GM19193 (cell line): ENCODE measurements around the gene PGAP2.

Experiments
- POLR2A ChIP-seq: IDR thresholded peaks from 4 replicates; pipeline ENCODE4 v1.6.1; 2011; ENCODE audit not compliant: insufficient read depth, insufficient read length; ENCODE audit errors: extremely low read depth

Gene PGAP2

DNA sequence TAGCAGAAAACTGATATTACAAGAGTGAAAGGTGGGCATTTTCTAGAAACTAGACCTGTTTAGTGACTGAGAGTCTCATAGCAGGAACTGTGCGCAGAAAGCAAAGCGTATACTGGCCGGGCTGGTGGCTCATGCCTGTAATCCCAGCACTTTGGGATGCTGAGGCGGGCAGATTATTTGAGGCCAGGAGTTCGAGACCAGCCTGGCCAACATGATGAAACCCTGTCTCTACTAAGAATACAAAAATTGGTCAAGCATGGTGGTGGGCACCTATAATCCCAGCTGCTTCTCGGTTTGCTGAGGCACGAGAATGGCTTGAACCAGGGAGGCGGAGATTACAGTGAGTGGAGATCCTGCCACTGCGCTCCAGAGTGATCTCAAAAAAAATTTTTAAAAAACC lies 9.2 kb upstream of the PGAP2 start:
- no peak for TF ChIP-seq POLR2A

DNA sequence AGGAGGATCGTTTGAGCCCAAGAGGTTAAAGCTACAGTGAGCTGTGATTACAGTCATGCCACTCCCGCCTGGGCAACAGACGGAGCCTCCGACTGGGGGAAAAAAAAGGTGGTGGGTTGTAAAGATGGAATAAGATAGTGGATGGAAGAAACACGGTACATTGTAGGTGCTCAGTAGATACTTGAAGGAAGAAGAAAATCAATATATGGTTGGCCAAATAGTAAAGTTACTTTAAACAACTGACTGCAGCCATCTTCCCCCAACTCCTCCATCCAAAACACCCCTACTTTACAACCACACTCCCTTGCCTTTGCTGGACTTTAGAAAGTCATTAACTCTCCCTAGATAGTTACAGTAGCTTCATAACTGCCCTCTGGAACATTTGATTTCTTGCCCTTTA lies 8.5 kb upstream of the PGAP2 start:
- no peak for TF ChIP-seq POLR2A

DNA sequence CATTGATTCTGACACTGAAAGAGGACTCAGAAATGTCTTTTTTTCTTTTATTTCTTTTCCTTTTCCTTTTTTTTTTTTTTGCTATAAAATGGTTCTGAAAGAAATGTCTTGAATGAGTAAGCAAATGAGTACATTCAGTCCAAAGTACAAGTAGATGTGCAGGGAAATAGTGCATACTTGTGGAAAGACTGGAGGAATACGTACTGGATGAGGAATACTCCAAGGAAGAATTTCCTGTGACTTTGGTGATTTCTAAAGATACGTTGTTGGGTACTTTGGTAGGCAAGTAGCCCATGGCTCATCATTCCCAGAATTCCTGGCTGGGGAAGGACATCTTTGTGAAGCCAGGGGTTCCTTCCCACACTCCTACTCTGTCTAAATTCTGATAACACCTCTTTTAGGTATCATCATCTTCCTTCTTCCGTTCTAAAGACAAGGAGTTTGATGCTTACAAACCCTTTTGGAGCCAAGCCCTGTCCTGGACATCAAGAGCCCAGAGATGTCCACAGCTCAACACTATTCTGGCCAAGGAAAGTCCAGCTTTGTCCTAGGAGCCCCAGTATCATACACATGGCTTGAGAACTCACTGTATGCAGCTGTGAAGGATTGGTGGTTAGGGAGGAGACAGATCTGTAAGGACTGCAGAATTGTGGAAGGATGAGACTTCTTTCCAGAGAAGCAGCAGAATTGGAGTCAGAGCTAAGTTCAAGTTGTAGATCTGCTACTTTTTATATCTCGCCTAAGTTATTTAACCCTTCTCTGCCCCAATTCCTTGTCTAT lies 6.2 kb upstream of the PGAP2 start:
- TF ChIP-seq POLR2A: no peak

DNA sequence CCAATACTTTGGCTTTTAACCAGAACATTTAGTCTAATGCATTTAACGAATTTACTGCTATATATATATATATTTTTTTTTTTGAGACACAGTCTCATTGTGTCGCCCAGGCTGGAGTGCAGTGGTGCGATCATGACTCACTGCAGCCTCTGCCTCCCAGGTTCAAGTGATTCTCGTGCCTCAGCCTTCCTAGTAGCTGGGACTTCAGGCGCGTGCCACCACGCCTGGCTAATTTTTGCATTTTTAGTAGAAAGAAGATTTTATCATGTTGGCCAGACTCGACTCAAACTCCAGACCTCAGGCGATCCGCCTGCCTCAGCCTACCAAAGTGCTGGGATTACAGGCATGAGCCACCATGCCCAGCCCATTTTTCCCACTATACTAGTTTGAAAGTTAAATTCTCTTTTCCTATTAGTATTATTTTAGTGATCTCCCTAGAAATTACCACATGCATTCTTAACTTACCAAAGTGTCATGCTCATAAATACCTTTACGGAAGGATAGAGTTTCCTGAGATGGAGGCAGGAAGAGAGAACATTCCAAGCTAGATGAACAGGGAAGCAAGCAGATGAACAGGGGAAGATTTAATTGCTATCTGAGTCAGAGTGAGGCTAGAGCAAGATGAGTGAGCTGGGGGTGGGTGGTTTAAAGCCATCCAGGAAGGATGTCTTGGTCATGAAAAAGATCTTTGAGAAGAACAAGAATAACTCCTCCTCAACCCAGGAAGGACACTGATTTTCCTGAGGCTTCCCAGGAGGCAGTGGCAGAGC lies 4.4 kb upstream of the PGAP2 start:
- no peak for TF ChIP-seq POLR2A

DNA sequence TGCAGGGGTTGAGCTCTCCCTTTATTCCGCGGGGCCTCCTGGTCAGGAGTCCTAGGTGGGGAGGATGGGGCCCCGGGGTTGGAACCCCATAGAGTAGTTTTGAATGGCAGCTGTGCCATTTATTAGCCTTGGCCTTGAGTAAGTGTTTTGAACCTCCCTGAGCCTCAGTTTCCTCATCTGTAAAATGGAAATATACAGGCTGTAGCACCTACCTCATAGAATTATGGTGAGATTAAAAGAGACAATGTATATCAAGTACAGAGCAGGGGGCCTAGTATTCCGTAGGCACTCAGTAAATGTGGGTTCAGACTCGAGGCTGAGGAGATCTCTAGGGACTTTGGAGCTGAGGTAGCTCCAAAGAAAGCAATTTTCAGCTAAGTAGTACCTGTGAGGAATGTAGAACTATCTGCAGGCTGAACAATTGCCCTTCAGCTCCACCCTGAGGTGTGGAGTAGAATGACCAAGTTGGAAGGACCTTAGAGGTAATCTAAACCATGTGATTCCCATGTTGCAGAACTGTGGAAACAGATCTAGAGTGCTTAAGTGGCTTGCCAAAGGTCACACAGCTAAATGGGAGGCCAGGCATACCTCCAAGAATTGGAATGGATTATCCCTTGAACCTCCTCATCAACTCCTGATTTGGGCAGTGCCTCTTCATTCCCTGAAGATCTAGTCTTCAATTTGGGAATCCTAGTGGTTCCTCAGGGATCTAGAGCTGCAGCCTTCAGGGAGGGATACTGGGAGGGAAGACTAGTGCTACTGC lies 682 bp downstream of the PGAP2 start:
- no peak for TF ChIP-seq POLR2A

DNA sequence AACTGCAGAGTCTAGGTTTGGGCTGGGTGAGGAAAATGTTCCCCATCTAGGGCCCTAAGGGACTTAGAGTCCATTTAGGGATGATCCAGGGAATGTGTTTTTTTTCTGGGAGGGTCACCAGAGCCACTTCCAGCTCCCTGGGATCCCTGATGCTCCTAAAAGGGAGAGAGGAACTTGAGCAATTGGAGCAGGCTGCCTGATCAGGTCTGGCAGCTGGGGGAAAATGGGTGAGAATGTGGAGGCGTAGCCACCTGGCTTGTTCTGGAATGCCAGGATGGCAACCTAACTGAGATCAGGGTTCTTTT lies 1.2 kb downstream of the PGAP2 start:
- no peak for TF ChIP-seq POLR2A

DNA sequence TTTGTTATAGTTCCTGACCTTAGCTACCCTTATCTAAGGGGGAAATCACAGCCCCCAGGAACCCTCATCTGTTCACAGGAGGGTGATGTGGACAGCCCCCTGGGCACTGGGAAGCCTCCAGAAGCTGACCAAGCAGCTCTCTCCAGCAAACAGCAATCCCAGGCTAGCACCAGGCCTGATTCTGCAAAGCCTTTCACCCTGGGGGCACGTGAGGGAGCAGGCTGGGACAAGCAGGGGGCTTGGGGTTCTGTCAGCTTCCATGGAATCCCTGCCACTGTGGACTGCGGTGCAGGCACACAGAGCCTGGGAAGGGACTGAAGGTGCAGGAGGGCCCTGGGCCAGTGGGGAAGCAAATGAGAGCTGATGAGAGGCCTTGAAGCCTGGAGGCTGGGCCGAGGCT lies 2.1 kb downstream of the PGAP2 start:
- no peak for TF ChIP-seq POLR2A

DNA sequence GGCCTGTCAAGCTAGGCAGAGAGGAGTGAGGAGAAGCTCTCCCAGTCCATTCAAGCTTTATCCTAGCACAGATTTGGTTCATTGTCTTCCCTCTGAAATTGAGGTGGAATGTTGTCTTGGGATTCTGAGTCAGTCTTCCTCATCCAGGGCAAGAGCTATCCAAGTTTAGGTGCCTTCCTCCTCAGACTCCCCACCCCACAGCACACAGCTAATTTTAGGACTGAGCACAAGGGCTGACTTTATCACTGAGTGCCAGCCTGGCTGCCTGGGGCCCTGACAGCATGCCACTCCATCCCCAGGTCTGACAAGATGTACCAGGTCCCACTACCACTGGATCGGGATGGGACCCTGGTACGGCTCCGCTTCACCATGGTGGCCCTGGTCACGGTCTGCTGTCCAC lies 2.6 kb downstream of the PGAP2 start:
- no peak for TF ChIP-seq POLR2A

DNA sequence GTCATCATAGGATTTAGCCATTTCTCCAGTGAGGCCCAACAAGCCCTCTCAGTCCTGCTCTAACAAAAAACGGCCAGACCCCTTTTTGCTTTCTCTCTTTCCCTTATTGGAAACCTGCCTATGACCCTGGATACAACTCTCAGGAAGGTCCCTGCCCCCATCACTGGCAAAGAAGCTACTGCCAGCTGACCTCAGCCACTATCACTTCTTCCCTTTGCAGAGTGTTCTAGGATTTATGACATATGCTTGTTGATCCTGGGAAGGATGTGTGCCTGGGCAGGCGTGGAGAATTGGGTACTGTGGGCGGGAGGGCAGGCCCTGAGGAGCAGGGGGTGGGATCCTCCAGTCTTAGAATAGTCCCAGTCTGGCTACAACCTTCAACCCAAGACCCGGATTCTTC lies 7.5 kb downstream of the PGAP2 start:
- no peak for TF ChIP-seq POLR2A

DNA sequence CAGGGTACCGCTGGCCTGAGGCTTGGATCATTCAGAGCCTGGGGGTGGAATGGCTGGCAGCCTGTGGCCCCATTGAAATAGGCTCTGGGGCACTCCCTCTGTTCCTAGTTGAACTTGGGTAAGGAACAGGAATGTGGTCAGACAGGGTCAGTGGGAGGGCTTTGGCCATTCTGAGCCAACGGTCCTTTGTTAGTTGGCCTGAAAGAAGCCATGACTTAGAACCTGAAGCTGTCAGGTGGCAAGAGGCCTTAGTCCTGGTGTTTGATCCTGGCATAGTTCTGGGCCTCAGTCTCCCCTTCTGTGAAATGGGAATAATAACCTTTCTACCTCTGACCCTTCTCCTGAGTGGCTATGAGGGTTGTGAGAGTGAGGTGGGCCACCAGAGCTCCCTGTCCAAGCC lies 8.3 kb downstream of the PGAP2 start:
- no peak for TF ChIP-seq POLR2A

DNA sequence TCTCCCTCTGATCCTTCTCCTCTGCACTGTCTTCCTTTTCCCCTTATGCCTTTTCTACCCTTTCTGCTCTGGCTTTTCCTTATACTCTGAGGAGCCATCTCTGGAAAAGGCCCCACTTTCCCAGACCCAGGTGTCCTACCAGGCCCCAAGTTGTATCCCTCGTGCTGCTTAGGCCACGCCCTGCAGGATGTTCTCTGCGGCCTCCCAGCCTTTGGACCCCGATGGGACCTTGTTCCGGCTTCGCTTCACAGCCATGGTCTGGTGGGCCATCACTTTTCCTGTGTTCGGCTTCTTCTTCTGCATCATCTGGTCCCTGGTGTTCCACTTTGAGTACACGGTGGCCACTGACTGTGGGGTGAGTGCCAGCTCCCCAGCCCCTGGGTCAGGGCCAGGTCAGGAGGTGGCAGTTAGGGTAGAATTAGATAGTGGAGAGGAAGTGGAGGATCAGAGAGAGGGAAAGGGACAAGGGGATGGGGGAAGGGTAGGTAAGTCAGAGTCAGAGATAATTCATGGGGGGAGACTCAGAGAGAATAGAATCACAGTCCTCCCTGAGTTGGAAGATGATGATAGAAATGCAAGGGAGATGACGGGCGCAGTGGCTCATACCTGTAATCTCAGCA lies 8.9 kb downstream of the PGAP2 start:
- TF ChIP-seq POLR2A: no peak

DNA sequence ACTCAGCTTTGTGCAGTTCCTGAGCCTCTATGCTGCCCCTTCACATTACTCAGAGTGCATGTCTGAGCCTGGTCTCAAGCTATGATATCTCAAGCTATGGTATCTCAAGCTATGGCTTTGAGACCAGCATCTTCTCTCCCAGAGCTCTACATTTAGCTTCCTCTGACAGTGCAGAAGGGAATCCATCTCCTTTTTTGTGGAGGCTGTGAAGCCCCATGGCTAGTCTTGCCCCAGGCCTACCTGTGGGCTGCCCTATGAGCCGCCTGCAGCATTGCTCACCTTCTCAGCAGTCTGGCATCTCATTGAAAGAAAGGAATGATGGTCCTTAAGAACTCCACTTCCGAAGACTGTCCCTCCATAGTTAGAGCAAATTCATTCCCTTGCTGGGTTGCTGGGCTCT lies 12.6 kb downstream of the PGAP2 start:
- no peak for TF ChIP-seq POLR2A

DNA sequence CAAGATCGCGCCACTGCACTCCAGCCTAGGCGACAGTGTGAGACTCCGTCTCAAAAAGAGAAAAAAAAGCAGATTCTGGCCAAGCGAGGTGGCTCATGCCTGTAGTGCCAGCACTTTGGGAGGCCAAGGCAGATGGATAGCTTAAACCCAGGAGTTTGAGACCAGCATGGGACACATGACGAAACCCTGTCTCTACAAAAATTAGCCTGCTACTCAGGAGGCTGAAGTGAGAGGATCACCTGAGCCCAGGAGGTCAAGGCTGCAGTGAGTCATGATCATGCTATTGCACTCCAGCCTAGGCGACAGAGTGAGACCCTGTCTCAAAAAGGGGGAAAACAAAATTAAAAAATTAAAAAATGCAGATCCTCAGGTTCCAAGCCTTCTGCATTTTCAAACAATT lies 14.0 kb downstream of the PGAP2 start:
- TF ChIP-seq POLR2A: no peak

DNA sequence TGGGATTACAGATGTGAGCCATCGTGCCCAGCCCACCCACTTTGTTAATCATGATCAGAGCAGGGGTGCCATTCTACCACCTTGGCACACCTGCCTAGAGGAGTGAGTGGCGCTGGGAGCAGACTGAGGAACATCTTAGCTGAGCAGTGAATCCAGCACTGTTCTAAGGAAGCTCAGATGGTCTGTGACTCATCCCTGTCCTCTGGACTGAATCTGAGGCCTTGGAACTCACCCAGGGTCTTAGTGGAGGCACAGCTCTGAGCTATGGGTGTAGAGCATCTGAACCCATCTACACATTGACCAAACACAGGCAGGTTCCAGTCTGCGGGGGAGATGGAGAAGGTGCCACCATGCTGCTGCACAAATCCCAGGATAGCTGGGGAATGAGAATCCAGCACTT lies 14.9 kb downstream of the PGAP2 start:
- no peak for TF ChIP-seq POLR2A

DNA sequence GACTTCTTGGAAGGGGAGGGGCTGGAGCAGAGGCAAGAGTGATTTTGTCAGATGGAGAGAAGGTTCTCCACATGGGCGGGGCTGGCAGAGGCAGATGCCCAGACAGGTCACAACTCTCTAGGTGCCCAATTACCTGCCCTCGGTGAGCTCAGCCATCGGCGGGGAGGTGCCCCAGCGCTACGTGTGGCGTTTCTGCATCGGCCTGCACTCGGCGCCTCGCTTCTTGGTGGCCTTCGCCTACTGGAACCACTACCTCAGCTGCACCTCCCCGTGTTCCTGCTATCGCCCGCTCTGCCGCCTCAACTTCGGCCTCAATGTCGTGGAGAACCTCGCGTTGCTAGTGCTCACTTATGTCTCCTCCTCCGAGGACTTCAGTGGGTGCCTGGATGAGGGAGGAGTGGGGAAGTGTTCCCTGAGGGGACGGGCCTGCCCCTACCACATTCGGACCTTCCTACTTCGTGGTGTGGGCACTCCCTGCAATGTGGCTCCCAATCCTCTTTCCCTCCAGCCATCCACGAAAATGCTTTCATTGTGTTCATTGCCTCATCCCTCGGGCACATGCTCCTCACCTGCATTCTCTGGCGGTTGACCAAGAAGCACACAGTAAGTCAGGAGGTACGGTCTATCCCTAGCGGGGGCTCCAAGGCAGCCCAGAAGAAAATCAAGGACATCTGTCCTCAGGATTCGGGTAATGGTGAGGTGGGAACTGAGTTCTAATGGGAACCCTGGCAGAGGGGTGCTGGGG lies 15.6 kb downstream of the PGAP2 start:
- no peak for TF ChIP-seq POLR2A
